Measurements from ENCODE around the gene WWOX.

DNA sequence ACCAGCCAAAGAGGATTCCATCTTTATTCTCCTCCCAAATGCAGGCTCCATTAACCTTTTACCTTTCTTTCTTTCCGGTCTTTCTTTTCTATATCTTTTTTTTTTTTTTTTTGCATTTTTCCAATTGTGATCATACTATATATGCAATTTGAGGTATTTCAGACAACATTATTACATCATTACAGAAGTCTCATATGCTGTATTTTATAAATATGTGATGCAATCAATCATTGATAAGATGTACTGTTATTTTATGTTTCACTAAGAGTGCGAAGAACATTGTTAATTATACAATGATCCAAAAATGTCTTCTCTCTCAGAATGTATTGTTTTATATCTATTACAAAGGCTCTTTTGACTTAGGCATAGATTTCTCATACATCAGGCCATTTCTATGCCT lies 683.1 kb downstream of the WWOX start:
- TF ChIP-seq YY1 (IDR thresholded peaks at IDR 0.05; ENCODE audit: insufficient read depth, insufficient read length) (no peak), ZNF274 (IDR thresholded peaks at IDR 0.05; ENCODE audit: low read depth, low read length) (no peak)

All from NT2/D1 (cell line).